NCI-H1436 treated with DMSO at 0.1 percent for 48 hours (cell line): ENCODE data around the gene ANAPC5.
A peak's percentile ranks its signal among the peaks of the same experiment; 100 is the strongest.
"Not testable (repeated sequence)": the region's sequence is repeated elsewhere in the genome, so short reads cannot be mapped to it uniquely, and the experiment has no call there.

ENCODE experiments used
- DNase-seq: peaks from one replicate; lab custom pipeline; 2025; lab: John Stamatoyannopoulos, UW

Gene ANAPC5, protein sequence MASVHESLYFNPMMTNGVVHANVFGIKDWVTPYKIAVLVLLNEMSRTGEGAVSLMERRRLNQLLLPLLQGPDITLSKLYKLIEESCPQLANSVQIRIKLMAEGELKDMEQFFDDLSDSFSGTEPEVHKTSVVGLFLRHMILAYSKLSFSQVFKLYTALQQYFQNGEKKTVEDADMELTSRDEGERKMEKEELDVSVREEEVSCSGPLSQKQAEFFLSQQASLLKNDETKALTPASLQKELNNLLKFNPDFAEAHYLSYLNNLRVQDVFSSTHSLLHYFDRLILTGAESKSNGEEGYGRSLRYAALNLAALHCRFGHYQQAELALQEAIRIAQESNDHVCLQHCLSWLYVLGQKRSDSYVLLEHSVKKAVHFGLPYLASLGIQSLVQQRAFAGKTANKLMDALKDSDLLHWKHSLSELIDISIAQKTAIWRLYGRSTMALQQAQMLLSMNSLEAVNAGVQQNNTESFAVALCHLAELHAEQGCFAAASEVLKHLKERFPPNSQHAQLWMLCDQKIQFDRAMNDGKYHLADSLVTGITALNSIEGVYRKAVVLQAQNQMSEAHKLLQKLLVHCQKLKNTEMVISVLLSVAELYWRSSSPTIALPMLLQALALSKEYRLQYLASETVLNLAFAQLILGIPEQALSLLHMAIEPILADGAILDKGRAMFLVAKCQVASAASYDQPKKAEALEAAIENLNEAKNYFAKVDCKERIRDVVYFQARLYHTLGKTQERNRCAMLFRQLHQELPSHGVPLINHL

DNA sequence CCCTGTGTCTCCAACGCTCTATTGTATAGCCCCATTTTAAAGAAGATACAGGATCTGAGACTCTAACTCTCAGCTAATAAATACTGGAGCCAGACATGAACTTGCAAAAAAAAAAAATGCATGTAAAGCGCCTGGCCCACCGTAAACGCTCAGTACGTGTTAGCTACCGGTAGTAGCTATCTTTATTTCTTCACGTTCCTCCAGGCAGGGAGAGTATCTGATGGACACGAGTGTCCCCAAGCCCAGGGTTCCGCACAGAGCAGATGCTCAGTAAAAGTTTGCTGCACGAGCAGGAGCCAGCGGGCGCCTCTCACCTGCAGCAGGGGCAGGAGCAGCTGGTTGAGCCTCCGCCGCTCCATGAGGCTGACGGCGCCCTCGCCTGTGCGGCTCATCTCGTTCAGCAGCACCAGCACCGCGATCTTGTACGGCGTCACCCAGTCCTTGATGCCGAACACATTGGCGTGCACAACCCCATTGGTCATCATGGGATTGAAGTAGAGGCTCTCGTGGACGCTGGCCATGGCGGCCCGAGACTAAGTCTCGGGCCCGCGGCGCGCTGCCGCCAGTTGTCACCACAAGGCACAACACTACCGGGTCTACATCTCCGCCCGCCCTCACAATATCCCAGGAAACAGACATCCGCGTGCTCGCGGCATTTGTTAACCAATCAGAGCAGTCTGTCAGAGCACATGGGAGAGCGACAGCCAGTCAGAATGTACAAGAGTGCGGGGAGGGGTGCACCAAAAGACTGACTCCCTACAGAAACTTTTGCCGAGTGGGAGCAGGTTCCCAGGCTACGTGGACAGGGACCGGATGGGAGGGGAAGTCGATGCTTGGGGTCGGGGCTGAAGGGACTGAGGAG is at the start of gene ANAPC5:
Gene ANAPC5, minus strand, starts transcription at position 592 of the 862 bp plus-strand sequence. Its CDS starts 71 bp downstream, at position 521.
- DNase-seq: peak; percentile 95

DNA sequence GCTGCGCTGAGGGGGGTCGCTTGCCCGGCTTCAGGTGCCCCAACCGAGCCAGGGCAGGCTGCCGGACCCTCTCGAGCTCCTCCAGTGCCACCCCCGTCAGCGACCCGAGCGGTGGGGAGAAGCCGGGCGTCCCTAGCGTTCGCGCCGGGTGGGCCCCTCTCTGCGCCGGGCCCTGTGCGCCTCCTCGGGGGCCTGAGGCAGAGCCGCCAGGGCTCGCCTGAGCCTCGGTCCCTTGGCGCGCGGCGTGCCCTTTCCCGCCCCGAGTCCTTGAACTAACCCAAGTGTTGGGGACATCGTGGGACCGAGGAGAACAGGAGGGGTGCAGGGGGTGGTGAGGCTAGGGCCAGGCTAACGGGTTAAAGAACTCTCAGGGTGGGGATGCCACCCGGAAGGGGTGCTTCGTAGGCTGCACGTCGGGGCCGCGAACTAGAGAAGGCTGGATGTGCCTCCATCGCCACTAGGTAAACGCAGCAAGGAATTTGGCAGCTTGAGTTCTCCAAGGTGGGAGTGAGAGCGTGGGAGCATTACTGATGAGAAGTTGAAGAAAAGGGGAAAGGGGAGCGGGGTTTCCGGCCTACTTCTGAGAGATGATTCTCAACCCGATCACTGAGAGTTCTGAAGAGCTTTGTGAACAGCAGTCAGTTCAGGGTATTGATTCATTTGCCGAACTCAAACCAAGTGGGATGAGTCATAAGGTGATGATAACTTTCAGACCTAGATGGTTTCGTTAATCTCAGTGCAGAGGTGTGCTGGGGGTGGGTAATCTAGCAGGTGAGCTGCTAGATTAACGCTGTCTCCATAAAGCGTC is 48.3 kb upstream of the ANAPC5 start:
- DNase-seq: no peak

DNA sequence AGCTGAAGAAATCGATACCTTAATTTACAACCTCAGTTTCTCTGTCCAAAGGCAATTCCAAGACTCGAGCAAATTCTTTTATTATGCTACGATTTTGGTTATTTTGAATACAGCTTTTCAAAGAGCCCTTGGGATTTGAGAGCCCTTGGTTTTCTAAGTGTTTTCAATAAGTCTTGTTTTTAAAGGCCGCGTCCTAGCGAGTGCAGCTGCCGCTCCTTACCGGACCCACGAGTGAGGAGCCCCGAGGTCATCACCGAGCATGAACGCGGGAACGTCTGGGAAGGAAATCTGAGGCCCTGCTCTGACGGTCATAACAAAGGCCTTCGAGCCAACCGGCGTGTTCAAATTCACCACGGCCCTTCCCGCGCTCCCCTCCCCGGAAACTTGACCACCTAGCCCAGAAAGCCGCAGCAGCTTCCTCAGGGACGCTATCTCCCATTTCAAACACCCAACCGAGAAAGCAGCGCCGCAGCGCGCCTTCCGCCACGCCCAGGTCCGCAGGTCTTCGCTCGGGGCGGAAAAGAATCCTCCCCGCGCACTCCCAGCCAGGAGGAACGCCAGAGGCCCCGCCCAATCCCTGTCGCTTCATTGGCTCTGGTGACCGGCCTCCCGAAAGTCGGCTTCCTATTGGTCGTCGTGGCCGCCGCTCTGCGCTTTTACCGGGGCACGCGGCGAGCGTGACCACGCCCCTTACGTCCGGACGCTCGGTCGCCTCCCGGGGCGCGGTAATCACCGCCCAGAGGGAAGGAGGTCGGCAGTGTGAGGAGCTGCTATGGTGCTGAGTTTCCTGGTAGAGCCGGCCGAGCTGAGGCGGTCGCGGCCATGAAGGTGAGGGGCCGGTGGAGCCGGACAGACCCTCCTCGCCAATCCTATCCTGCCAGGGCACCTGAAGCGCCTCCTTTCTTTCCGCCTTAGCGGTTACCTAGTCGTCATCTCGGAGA is 47.5 kb upstream of the ANAPC5 start, which contains the start of gene RNF34:
Gene RNF34, plus strand, starts transcription at position 728 of the 941 bp plus-strand sequence. Its CDS starts 95 bp downstream, at position 823.
- DNase-seq: peak; percentile 96

DNA sequence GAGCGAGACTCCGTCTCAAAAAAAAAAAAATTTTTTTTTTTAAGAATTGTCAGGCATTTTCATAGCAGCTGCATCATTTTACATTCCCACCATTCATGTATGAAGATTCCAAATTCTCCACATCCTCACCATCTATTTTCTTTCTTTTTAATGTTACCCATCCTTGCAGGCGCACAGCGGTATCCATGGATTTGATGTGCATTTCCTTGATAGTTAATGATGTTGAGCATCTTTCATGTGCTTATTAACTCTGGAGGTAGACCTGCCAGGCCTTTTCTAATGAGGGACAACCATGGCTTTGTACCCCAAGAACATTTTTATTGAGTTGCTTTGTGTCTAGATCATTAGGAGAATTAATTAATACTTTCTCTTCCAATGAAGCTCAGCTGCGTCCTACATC is 46.1 kb upstream of the ANAPC5 start:
- DNase-seq: no peak

DNA sequence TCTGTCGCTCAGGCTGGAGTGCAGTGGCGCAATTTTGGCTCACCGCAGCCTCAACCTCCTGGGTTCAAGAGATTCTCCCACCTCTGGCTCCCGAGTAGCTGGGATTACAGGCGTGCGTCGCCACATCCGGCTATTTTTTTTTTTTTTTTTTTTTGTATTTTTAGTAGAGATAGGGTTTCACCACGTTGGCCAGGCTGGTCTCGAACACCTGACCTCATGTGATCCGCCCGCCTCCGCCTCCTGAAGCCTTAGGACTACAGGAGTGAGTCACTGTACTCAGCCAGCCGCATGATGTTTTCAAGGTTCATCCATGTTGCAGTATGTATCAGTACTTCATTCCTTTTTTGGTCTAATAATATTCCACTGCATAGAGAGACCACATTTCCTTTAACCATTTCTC is 45.3 kb upstream of the ANAPC5 start:
- no peak for DNase-seq

DNA sequence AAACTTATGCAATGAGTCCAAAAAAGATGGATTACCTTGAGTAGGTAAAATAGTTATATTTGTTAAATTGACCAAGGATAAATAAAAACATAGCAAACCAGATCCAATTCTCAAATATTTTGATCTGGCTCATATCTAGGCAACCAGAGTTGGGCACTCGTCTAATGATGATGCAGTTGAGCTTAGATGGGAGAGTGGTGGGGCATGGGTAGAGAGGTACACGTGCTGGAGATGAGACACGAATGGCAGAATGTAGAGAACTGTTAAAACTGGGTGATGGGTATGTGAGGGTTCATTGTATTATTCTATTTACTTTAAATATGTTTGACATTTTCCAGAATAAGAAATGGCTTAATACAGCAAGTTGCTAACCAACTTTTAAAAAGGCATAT is 40.1 kb upstream of the ANAPC5 start:
- no peak for DNase-seq

DNA sequence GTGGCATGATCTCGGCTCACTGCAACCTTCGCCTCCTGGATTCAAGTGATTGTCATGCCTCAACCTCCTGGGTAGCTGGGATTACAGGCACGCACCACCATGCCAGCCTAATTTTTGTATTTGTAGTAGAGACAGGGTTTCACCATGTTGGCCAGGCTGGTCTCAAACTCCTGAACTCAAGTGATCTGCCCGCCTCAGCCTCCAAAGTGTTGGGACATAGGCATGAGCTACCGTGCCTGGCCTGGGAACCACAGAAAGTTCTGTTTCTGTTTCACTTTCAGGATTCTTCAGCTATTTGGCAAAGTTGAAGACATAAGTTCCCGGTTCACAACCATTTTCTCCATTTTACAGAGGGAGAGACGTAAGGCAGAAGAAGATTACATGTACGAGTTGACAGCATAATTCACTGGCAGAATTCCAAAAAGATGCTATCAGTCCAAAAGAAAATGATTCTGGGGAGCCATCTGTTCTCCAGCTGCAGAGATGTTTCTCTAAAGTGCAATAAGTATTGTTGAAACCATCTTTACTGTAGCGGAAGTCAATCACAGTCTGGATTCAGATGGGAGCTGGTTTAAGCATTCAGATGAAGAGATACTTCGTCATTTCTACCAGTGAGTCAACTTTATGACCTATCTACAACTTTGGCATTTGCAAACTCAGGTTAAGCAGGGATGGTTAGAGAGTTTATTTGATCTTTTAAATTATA is 39.6 kb upstream of the ANAPC5 start:
- no peak for DNase-seq

DNA sequence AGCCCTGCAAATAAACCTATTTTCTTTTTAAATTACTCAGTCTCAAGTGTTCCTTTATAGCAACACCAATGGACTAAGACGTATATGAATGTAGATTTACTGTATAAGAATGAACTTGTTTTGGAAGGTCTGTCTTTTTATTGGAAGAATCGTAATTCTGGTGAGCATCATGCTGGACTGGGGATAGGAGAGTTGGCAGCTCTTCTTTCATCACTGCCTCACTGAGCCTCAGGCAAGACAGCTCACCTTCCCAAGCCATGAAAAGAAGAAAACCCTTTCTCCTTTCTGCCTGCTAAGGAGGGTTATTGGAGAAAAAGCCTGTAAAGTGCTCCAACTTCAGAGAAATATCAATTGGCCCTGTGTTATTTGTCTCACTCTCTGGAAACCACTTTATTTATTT is 38.6 kb upstream of the ANAPC5 start:
- DNase-seq: no peak

DNA sequence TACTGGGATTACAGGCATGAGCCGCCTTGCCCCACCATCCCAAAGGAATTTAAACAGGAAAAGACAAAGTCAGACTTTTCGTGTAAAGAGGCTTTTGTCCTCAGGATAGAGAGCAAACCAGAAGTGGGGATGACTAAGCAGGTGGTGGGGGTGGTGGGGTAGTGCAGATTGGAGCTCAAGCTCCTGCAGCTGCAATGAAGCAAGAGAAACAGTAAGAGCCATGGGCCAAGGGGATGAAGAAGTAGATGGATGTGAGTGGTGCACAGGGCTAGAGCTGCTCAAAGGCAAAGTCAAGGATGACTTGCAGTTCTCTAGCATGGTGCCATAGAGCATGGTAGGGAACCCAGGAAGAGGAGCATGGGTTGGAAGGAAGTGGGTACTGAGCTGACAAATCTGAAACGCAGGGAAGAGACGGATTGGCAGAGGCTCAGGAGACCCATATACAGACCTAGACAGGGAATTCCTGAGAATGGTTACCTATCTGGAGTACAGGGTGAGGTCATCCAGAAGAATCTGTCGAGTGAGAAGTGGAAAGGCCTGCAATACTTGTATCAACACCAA is 36.3 kb upstream of the ANAPC5 start:
- DNase-seq: no peak

DNA sequence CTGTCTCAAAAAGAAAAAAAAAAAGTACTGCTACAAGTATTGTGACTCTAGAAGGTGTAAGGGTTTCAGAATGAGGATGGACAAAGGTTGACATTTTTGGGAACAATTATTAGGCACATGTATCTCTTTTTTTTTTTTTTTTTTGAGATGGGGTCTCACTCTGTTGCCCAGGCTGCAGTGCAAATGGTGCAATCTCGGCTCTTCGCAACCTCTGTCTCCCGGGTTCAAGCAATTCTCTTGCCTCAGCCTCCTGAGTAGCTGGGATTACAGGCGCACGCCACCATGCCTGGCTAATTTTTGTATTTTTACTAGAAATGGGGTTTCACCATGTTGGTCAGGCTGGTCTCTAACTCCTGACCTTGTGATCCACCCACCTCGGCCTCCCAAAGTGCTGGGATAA is 32.7 kb upstream of the ANAPC5 start:
- DNase-seq: not testable (repeated sequence)

DNA sequence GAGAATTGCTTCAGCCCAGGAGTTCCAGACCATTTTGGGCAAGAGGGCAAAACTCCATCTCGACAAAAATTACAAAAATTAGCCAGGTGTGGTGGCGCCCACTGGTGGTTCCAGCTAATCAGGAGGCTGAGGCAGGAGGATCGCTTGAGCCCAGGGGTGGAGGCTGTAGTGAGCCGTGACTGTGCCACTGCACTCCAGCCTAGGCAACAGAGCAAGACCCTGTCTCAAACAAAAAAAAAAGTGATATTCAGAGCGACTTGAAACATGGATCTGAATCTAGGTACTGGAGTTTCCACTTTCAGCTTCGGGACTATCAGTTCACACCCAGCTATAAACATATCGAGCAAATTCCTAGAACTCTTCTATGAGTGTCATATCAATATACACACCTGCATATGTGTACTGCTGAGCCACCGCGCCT is 31.4 kb upstream of the ANAPC5 start:
- DNase-seq: no peak

DNA sequence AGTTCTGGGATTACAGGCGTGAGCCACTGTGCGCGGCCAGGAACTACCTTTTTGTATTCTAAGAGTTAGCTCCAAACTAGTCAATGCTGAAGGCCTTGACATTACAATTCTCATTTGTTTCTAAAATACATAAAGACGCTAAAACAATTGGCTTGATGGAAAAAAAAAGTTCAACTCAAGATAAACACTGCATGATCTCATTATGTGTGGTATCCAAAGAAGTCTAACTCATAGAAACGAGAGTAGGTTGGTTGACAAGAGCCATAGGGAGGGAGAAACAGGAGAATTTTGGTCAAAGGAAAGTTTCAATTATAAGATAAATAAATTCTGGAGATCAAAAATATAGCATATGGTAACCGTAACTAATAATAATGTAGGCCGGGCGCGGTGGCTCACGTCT is 27.7 kb upstream of the ANAPC5 start:
- DNase-seq: no peak

DNA sequence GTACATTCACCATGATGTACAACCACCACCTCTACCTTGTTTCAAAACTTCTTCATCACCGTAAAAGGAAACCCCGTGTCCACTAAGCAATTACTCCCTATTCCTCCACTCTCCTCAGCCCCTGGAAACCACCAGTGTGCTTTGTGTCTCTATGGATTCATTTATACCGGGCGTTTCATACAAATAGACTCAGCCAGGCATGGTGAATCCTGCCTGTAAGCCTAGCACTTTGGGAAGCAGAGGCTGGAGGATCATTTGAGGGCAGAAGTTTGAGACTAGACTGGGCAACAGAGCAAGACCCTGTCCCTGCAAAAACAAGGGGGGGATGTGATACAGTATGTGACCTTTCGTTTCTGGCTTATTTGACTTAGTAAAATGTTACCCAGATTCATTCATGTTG is 26.5 kb upstream of the ANAPC5 start:
- no peak for DNase-seq

DNA sequence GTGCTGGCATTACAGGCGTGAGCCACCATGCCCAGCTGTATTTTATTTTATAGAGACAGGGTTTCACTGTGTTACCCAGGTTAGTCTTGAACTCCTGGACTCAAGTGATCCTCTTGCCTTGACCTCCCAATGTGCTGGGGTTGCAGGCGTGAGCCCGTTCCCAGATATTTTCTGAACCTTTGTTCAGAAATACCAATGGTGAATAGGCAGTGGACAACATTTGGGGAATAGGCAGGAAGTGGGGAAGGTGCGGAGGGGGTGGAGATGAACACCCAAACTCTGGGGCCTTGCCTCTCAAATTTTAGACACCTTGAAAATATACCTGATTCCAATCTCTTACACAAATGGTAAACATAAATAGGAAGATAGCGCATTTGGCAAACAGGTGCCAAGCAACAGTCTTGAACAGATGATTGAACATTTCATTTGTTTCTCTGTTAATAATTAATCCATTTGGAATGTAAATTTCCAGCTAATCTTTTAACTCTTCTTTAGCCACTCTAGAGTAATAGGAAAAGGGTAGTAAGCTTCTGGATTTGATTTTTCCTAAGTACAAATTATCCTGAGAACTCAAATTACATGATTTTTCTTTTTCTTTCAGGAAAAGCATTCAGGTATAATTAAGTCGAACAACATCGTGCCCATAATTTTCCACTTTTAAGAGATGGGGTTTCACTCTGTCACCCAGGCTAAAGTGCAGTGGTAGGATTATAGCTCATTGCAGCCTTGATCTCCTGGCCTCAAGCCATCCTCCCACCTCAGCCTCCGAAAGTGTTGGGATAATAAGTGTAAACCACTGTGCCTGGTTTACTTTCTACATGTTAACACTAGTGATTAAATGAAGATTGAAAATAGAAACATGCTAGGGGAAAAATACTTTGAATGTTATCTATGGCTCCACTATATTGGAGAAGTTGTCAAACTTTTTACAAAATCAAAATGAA is 24.8 kb upstream of the ANAPC5 start:
- no peak for DNase-seq

DNA sequence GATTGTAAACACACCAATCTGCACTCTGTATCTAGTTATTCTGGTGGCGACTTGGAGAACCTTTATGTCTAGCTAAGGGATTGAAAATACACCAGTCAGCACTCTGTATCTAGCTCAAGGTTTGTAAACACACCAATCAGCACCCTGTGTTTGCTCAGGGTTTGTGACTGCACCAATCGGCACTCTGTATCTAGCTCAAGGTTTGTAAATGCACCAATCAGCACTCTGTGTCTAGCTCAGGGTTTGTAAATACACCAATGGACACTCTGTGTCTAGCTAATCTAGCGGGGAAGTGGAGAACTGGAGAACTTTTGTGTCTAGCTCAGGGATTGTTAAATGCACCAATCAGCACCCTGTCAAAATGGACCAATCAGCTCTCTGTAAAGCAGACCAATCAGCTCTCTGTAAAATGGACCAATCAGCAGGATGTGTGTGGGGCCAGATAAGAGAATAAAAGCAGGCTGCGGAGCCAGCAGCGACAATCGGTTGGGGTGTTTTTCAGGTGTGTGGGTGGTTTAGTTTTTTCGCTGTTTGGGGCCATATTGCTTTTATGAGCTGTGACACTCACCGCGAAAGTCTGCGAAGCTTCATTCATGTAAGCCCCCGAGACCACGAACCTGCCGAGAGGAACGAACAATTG is 22.9 kb upstream of the ANAPC5 start:
- DNase-seq: not testable (repeated sequence)

DNA sequence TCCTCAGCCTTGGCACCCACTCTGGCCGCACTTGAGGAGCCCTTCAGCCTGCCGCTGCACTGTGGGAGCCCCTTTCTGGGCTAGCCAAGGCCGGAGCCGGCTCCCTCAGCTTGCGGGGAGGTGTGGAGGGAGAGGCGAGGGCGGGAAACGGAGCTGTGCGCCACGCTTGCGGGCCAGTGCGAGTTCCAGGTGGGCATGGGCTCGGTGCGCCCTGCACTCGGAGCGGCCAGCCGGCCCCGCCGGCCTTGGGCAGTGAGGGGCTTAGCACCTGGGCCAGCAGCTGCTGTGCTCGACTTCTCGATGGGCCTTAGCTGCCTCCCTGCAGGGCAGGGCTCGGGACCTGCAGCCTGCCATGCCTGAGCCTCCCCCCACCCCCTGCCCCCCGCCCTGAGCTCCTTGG is 22.1 kb upstream of the ANAPC5 start:
- not testable (repeated sequence) for DNase-seq

DNA sequence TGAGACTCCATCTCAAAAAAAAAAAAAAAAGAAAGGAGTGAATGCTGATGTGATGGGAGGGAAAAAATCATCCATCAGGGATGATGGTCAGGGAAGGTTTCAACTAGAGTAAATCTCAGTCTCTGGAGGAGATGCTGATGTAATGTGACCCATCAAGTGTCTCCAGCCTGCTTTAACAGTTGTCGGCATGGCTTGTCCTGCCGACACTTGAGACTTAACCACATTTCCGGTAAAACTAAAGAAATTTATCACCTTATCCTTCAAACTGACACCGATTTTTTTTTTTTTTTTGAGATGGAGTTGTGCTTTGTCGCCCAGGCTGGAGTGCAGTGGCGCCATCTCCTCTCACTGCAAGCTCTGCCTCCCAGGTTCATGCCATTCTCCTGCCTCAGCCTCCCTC is 21.5 kb upstream of the ANAPC5 start:
- no peak for DNase-seq

DNA sequence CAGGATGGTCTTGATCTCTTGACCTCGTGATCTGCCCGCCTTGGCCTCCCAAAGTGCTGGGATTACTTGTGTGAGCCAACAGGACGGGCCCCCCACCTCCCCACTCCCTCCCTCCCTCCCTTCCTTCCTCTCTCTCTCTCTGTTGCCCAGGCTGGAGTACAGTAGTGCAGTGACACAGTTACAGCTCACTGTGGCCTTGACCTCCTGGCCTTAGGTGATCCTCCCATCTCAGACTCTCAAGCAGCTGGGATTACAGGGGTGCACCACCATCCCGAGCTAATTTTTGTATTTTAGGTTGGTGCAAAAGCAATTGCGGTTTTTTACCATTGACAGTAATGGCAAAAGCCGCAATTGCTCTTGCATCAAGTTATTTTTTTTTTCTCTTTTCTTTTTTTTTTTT is 19.2 kb upstream of the ANAPC5 start:
- DNase-seq: no peak
